Measurements from ENCODE around the gene TRMU.

DNA sequence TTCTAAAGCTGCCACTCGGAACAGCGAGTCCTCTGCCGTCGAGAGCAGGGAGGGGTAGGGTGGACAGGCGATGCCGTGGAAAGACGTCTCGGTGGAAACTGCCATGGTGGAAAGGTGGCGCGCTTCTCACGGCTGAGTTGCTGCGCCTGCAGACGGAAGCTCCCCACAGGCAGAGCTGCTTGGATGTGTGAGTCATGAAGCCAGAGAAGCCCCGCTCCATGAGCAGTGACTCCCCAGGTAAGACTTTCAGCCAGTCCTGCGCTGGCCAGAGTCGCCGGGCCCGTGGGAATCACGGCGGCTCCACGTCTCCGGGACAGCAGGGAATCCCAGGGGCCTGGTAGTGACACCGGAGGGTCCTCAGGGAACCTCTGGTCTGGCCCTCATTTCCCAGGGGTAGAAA lies 4.0 kb upstream of the TRMU start:
- TF ChIP-seq, protein P1, sequence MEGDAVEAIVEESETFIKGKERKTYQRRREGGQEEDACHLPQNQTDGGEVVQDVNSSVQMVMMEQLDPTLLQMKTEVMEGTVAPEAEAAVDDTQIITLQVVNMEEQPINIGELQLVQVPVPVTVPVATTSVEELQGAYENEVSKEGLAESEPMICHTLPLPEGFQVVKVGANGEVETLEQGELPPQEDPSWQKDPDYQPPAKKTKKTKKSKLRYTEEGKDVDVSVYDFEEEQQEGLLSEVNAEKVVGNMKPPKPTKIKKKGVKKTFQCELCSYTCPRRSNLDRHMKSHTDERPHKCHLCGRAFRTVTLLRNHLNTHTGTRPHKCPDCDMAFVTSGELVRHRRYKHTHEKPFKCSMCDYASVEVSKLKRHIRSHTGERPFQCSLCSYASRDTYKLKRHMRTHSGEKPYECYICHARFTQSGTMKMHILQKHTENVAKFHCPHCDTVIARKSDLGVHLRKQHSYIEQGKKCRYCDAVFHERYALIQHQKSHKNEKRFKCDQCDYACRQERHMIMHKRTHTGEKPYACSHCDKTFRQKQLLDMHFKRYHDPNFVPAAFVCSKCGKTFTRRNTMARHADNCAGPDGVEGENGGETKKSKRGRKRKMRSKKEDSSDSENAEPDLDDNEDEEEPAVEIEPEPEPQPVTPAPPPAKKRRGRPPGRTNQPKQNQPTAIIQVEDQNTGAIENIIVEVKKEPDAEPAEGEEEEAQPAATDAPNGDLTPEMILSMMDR (IDR thresholded peaks at IDR 0.05 in 8 of 11, conservative IDR thresholded peaks at IDR 0.05 in 3 of 11) = no peak
- TF ChIP-seq POLR2A (IDR thresholded peaks at IDR 0.05) (no peak), POLR2AphosphoS5 (IDR thresholded peaks at IDR 0.05) (no peak)
